ENCODE measurements around the gene TMEM86B.

TMEM86B gene

DNA sequence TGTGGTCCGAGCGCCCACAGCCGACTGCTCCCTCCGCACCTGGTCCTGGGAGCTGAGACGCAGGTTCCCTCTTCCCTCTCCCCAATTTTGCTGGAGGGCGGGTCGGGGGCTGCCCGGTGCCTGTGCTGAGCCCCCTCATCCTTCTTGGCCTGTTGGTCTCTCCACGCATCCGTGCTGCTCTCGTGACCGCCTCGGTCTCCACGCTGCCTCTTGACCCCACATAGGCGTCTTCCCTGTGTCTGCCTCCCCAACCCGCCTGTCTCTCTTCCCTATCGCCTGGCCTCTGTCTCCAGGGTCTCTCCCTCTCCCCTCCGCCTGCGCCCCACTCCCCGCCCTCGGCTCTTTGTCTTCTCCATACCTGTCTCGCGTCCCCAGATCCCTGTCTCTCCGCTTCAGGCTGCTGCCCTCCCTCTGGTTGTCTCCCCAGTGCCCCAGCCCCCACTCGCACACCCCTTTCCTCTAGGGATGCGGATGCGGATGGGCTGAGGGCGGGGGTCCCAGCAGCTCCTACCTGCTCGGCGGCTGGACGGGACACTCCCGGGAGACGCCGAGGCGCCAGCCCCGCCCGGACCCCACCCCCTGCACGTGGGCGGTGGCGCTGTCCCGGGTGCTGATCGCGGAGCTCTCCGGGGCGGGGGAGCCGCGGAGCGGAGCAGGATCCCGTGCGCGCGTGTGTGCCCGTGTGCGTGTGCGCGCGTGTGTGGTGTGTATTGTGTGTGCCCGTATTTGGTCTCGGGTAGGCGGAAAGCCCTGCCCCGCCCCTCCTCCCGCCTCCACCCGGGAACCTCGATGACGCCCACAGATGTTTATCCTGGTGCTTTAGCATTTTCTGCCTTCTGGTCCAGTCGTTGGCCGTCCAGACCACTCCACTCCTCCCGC, 48.7 kb downstream of the TMEM86B start, which contains the start of gene SYT5:
Gene SYT5, minus strand, starts transcription at position 684 of the 879 bp plus-strand sequence. CDS start 1,248 bp downstream, outside the sequence.
- in situ Hi-C loops (cut with MboI; ENCODE audit: low sequenced_read_pairs): no loop called here

- in situ Hi-C loops (cut with MboI; ENCODE audit: low sequenced_read_pairs): no loop called here
Measured at GRCh38 chr19:55178781-55179599, 49.6 kb downstream of the TMEM86B start.
